GM12878 (cell line): Measurements from ENCODE around the gene NT5M.

Source experiments
- CHD4 ChIP-seq: fragments of 200-600 bp; sonication (generic); IDR thresholded peaks from 2 replicates; pipeline ENCODE4 v1.6.1; 2016; ENCODE audit warnings: mild to moderate bottlenecking
- CREB1 ChIP-seq: IDR thresholded peaks from 2 replicates; pipeline ENCODE4 v1.6.1; 2012; ENCODE audit warnings: low read depth, mild to moderate bottlenecking, inconsistent platforms
- CTCF ChIP-seq, 3 experiments: IDR thresholded peaks in 2 of 3; conservative IDR thresholded peaks in 1 of 3; 2 replicates each; pipeline ENCODE4 v1.5.1; 2011; ENCODE audit warnings: low read depth in 3 of 3, low read length in 3 of 3, mild to moderate bottlenecking in 3 of 3, control low read depth in 2 of 3, moderate library complexity in 2 of 3, inconsistent platforms in 1 of 3, mixed read lengths in 1 of 3; ENCODE audit not compliant: control insufficient read depth in 2 of 3, insufficient read depth in 1 of 3; ENCODE audit errors: extremely low read depth in 1 of 3
- ELK1 ChIP-seq: IDR thresholded peaks from 2 replicates; pipeline ENCODE4 v1.6.1; 2012; ENCODE audit warnings: low read depth, low read length, improper control_type of control experiment
- EZH2 ChIP-seq: IDR thresholded peaks from 2 replicates; pipeline ENCODE4 v1.6.1; 2012; ENCODE audit warnings: low read depth, mild to moderate bottlenecking, control low read depth, inconsistent platforms, low read length, borderline replicate concordance; ENCODE audit not compliant: control insufficient read depth
- GATAD2B ChIP-seq: fragments of 450-650 bp; conservative IDR thresholded peaks from 2 replicates; pipeline ENCODE4 v1.6.1; 2017; ENCODE audit warnings: low read depth, mild to moderate bottlenecking, moderate library complexity
- REST ChIP-seq: IDR thresholded peaks from 2 replicates; pipeline ENCODE4 v1.6.1; 2012; ENCODE audit warnings: mild to moderate bottlenecking, low read depth, low read length
- SRF ChIP-seq, 2 experiments: IDR thresholded peaks; 2 replicates each; pipeline ENCODE4 v1.6.1; 2011; ENCODE audit warnings: low read depth in 2 of 2, low read length in 2 of 2, mild to moderate bottlenecking in 1 of 2, moderate library complexity in 1 of 2
- TCF7 ChIP-seq: IDR thresholded peaks from 2 replicates; pipeline ENCODE4 v1.6.1; 2014; ENCODE audit warnings: antibody characterized with exemption, borderline replicate concordance

GRCh38 chr17:17370711-17371110 lies 67.5 kb downstream of the NT5M start:
- TF ChIP-seq CTCF (IDR thresholded peaks at IDR 0.05 in 2 of 3, conservative IDR thresholded peaks at IDR 0.05 in 1 of 3; ENCODE audit: control insufficient read depth in 2 of 3, extremely low read depth in 1 of 3, insufficient read depth in 1 of 3, low read depth in 3 of 3, low read length in 3 of 3): no peak
- no peak for TF ChIP-seq EZH2
- TF ChIP-seq SRF (IDR thresholded peaks at IDR 0.05; ENCODE audit: low read depth in 2 of 2, low read length in 2 of 2): no peak
- no peak for TF ChIP-seq GATAD2B
- TF ChIP-seq TCF7: no peak
- TF ChIP-seq REST: no peak
- TF ChIP-seq CREB1: no peak
- TF ChIP-seq CHD4: no peak
- TF ChIP-seq ELK1: no peak
